WI38 (cell line): ENCODE results near the gene SAAL1.

Experiments
- H3K4me3 ChIP-seq: 2 replicates; pipeline ENCODE4 v1.5.1; 2011; ENCODE audit warnings: low read depth, mild to moderate bottlenecking, control low read depth, low read length
- TF ChIP-seq, protein P1 (sequence below): IDR thresholded peaks from 2 replicates; pipeline ENCODE4 v1.5.1; 2012; ENCODE audit warnings: low read depth, mild to moderate bottlenecking, control low read depth, low read length

Gene SAAL1

GRCh38 chr11:18080451-18080850, 25.4 kb downstream of the SAAL1 start:
- no peak overlapping the region for H3K4me3 ChIP-seq
- TF ChIP-seq, protein P1, sequence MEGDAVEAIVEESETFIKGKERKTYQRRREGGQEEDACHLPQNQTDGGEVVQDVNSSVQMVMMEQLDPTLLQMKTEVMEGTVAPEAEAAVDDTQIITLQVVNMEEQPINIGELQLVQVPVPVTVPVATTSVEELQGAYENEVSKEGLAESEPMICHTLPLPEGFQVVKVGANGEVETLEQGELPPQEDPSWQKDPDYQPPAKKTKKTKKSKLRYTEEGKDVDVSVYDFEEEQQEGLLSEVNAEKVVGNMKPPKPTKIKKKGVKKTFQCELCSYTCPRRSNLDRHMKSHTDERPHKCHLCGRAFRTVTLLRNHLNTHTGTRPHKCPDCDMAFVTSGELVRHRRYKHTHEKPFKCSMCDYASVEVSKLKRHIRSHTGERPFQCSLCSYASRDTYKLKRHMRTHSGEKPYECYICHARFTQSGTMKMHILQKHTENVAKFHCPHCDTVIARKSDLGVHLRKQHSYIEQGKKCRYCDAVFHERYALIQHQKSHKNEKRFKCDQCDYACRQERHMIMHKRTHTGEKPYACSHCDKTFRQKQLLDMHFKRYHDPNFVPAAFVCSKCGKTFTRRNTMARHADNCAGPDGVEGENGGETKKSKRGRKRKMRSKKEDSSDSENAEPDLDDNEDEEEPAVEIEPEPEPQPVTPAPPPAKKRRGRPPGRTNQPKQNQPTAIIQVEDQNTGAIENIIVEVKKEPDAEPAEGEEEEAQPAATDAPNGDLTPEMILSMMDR: no peak

DNA sequence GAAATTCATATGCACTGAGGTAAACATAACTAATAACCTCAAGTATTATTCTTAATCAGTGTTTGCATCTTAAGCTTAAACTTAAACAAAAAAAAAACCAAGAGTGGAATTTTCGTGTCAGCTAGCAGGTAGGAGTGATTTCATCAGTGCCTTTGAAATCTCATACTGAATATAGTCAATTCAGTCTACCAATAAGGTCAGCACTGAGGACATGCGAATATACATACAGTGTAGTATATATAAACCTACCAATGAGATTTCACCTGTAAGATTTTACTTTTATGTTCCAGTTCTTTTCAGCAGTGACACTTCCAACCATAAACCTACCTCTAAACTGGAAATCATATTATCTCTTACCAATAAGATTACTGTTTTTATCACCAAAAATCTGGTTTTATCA, 27.0 kb downstream of the SAAL1 start:
- TF ChIP-seq, protein P1: no peak
- no peak overlapping the region for H3K4me3 ChIP-seq

DNA sequence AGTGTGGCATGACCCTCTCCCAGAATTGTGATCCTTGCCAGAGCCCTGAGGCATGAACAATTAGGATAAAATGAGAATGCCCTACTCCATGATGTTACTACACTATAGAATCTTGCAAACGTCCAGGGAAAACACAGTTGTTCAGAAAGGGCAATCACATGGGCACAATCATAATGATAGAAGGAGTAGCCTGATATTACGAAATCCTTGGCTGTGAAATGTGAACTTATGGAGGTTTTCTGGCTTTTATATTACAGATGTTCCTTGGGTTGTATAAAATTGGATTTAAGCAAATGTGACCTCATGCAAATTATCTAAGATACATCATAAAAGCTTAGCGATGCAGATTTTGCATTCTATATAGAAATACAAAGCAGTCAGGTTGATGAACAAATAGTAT, 30.4 kb downstream of the SAAL1 start:
- TF ChIP-seq, protein P1: no peak

DNA sequence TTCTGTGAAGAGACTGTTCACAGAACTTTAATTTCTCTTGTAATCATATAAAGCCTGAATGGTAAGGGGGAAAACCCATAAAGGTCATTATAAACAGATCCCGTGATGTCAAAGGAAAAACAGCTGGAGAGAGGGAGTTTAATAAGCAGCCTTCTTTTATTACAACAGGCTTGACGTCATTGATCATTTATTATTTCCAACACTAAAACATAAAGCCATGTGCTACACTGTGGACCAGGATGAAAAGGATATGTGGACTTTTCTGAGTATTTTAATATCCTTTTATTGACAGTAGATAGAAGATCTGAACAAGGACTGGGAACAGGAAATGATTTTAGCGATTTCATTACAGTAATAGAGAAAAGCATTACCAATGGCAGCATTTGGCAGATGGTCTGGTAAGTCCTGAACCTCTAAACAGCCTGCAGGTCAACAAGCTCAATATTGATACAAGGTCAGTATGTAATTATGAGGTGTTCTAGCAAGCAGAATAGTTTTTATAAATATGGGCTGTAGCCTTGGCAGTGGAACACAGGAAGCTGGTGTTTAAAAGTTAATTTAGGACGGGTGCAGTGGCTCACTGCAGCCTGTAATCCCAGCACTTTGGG, 34.7 kb downstream of the SAAL1 start:
- TF ChIP-seq, protein P1: no peak
- H3K4me3 ChIP-seq: no peak overlapping the region

More for the DNA sequence above, 30.4 kb downstream of the SAAL1 start:
- H3K4me3 ChIP-seq: no peak overlapping the region

GRCh38 chr11:18067372-18067771, 38.5 kb downstream of the SAAL1 start:
- no peak overlapping the region for H3K4me3 ChIP-seq
- TF ChIP-seq, protein P1: no peak

GRCh38 chr11:18066626-18067025, 39.3 kb downstream of the SAAL1 start:
- H3K4me3 ChIP-seq: no peak overlapping the region
- TF ChIP-seq, protein P1: no peak

DNA sequence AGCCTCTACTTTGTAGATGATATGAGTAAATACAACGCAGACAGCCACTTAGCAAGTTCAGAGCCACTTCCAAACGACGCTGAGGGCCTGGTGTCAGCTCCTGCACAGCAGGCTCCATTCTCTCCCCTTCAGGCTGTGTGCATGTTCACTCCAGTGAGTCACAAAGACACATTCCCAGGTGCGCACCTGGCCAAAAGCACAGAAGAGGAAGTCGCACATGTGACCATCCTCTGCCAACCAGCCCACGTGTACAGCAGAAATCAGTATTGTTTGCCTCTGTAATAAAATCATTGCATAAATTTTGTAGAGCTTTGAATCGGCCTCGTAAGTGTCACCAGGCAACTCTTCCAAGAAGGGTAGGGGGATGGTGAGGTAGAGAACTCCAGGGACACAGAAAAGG, 40.3 kb downstream of the SAAL1 start:
- no peak overlapping the region for H3K4me3 ChIP-seq
- TF ChIP-seq, protein P1: no peak
